Naive thymus-derived CD8-positive, alpha-beta T cell (primary cell): ENCODE data around the gene MAP3K5. TPM values are rescaled to one million over a fixed set of nuclear protein-coding genes. Genes with fewer than 3 reads are reported as not detected.
"Not testable (repeated sequence)": the region's sequence is repeated elsewhere in the genome, so short reads cannot be mapped to it uniquely, and the experiment has no call there.

Experiments
- ATAC-seq, 2 donors: fragments of 150-1000 bp; cut with Tn5 transposase in 1 of 2; sonication (Bioruptor Pico), chemical (Tn5 transposase) in 1 of 2; 1 replicate in 1 of 2; 2 replicates in 1 of 2; pipeline ENCODE4 v1.10.0; 2021; ENCODE audit warnings: mild to moderate bottlenecking in 2 of 2, moderate library complexity in 2 of 2
- POLR2A ChIA-PET: fragments of 350-600 bp; sonication (Branson Sonifier 250); formaldehyde crosslinking; loops from one replicate; lab custom pipeline; 2021; ENCODE audit warnings: antibody characterized with exemption; lab: Charles Lee
- DNase-seq, 10 donors: peaks; one replicate each; pipeline versions ENCODE4 v3.0.0 to v3.0.0-alpha.2; 2020 to 2022
- H3K27ac Mint-ChIP-seq, 10 donors: one replicate each; pipeline ENCODE4 v1.8.0; 2020 to 2022; ENCODE audit warnings: mild to moderate bottlenecking in 10 of 10, mixed read lengths in 10 of 10, moderate library complexity in 4 of 10, inconsistent platforms in 1 of 10
- H3K27me3 Mint-ChIP-seq, 5 donors: one replicate each; pipeline ENCODE4 v1.8.0; 2021 to 2022; ENCODE audit warnings: mixed read lengths in 5 of 5
- H3K36me3 Mint-ChIP-seq, 3 donors: one replicate each; pipeline ENCODE4 v1.8.0; 2020 to 2022; ENCODE audit warnings: mixed read lengths in 3 of 3, mild to moderate bottlenecking in 2 of 3, inconsistent platforms in 1 of 3
- H3K4me1 Mint-ChIP-seq, 4 donors: one replicate each; pipeline ENCODE4 v1.8.0; 2021 to 2022; ENCODE audit warnings: mixed read lengths in 4 of 4
- H3K4me3 Mint-ChIP-seq, 10 donors: one replicate each; pipeline ENCODE4 v1.8.0; 2020 to 2022; ENCODE audit warnings: mild to moderate bottlenecking in 10 of 10, mixed read lengths in 10 of 10, moderate library complexity in 6 of 10, inconsistent platforms in 1 of 10
- H3K9me3 Mint-ChIP-seq, 9 donors: one replicate each; pipeline ENCODE4 v1.8.0; 2020 to 2022; ENCODE audit warnings: mixed read lengths in 9 of 9, mild to moderate bottlenecking in 3 of 9, inconsistent platforms in 1 of 9, moderate library complexity in 1 of 9
- polyA plus RNA-seq, 3 donors: library from polyadenylated mRNA; unstranded; fragments of 300-500 nt; fragmentation: Illumina TruSeq; gene quantifications; one replicate each; pipeline ENCODE4 v1.2.3, GENCODE V29; 2021
- total RNA-seq, 8 experiments: library from RNA in 2 of 8; stranded (reverse) in 2 of 8; gene quantifications; one replicate each; pipeline ENCODE4 v1.2.3 and lab custom pipeline; 2021 to 2026

MAP3K5 gene
- 1 to 10 TPM; 7.7 to 8.7 TPM for total RNA-seq
- 1 to 10 TPM; 3.0 to 4.5 (median 3.1) TPM for polyA plus RNA-seq
- 20.3 to 35.9 (median 22.9) reads per million in 6 experiments for total RNA-seq (lab: John Stamatoyannopoulos, UW)

- ATAC-seq (peak; percentile 79 to 81), DNase-seq (peak; percentile 87 to 97 (median 94))
- peak within 1 kb of the TSS; percentile 89 to 99 (median 92) for H3K4me3 Mint-ChIP-seq
- peaks cover 17 to 40% (median 38%) of the 10 kb centered on the region in 4 donors for H3K4me1 Mint-ChIP-seq
- H3K9me3 Mint-ChIP-seq, result no peaks in the 10 kb centered on the region
- H3K27ac Mint-ChIP-seq, result peak within 1 kb of the TSS; percentile 86 to 98 (median 96)
- no peaks in the 10 kb centered on the region for H3K36me3 Mint-ChIP-seq
- H3K27me3 Mint-ChIP-seq, result peaks cover 0 to 2% (median 0%) of the 10 kb centered on the region in 5 donors
- POLR2A ChIA-PET, result interaction anchor here (0.6 to 3.7 kb wide), 22 partner anchors 9 to 941 kb away, joined by 3 to 49 read pairs (median 5); partner anchors contain the start of genes BCLAF1, PDE7B and PEX7
These were observed at the start of gene MAP3K5 for GRCh38 chr6:136792410-136793262. MAP3K5 (minus strand) TSS chr6:136792477; CDS start chr6:136792157, 320 bp downstream.

- H3K4me3 Mint-ChIP-seq, result no peak overlapping the region
- peaks cover 0 to 5% (median 3%) of the 10 kb centered on the region in 4 donors for H3K4me1 Mint-ChIP-seq
- H3K9me3 Mint-ChIP-seq, result no peaks in the 10 kb centered on the region
- ATAC-seq (no peak), DNase-seq (no peak)
- peaks cover 0 to 44% (median 11%) of the 10 kb centered on the region in 3 donors for H3K36me3 Mint-ChIP-seq
- POLR2A ChIA-PET, result no interaction called here
- no peak overlapping the region for H3K27ac Mint-ChIP-seq
- H3K27me3 Mint-ChIP-seq, result no peaks in the 10 kb centered on the region
These were observed 48.2 kb upstream of the MAP3K5 start for GRCh38 chr6:136840276-136841001.

GRCh38 chr6:136831873-136832562, 39.7 kb upstream of the MAP3K5 start:
- H3K36me3 Mint-ChIP-seq, result peaks cover 34 to 77% (median 54%) of the 10 kb centered on the region in 3 donors
- H3K4me3 Mint-ChIP-seq, result no peak overlapping the region
- POLR2A ChIA-PET, result interaction anchor here (0.6 kb wide), 1 partner anchor 23 kb away, joined by 6 read pairs; no protein-coding TSS in a partner anchor
- peaks cover 5 to 9% (median 6%) of the 10 kb centered on the region in 4 donors for H3K4me1 Mint-ChIP-seq
- H3K27ac Mint-ChIP-seq, result no peak overlapping the region
- H3K9me3 Mint-ChIP-seq, result peaks cover 0 to 24% (median 15%) of the 10 kb centered on the region in 9 donors
- no peaks in the 10 kb centered on the region for H3K27me3 Mint-ChIP-seq
- ATAC-seq (no peak), DNase-seq (no peak)

DNA sequence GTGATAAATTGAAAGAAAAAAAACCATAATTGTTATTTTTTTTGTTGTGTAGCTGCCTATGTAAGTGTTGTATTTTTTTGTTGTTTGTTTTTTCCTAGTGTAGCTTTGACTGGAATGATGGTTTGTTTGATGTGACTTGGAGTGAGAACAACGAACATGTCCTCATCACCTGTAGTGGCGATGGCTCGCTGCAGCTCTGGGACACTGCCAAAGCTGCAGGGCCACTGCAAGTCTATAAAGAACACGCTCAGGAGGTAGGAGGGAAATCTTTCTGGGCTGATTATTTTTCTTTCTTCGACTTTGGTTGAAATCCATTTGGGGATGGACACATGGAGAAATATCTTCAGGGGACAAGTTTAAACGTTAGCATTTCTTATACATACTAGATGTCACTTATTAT, 33.9 kb upstream of the MAP3K5 start:
- ATAC-seq (no peak), DNase-seq (no peak)
- POLR2A ChIA-PET, result interaction anchor here (1.0 kb wide), 1 partner anchor 34 kb away, joined by 4 read pairs; the partner anchor contains the start of gene MAP3K5
- Mint-ChIP-seq H3K27ac (no peak overlapping the region), H3K4me3 (peak overlapping the region in 1 of 10 donors; percentile 24), H3K9me3 (peaks cover 0 to 7% (median 4%) of the 10 kb centered on the region in 9 donors), H3K27me3 (no peaks in the 10 kb centered on the region), H3K36me3 (peaks cover 24 to 48% (median 41%) of the 10 kb centered on the region in 3 donors), H3K4me1 (peaks cover 12 to 49% (median 39%) of the 10 kb centered on the region in 4 donors)

DNA sequence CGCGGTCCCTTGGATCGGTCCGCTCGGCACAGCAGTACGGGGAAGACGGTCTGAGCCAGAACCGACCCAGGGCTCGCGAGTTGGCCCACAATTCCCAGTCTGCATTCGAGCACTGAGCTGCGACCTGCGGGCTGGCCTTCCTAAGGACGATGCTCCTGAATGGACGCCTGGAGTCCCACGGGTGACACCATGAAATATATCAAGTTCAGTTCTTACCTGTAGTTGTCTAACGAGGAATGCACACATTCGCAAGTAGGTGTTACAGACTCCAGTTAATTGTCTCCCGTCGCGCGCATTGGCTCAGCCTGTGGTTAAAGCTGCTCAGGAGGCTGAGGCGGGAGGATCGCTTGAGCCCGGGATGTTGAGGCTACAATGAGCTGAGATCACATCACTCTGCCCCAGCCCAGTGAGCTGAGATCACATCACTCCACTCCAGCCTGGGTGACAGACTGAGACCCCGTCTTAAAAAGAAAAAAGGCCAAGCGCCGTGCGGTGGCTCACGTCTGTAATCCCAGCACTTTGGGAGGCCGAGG, 30.9 kb upstream of the MAP3K5 start:
- POLR2A ChIA-PET, result interaction anchor here (1.3 to 2.5 kb wide), 5 partner anchors 29 to 533 kb away, joined by 5 to 35 read pairs (median 6); partner anchors contain the start of genes BCLAF1 and MAP3K5
- H3K4me1 Mint-ChIP-seq, result peaks cover 14 to 51% (median 37%) of the 10 kb centered on the region in 4 donors
- no peaks in the 10 kb centered on the region for H3K9me3 Mint-ChIP-seq
- ATAC-seq (no peak), DNase-seq (peak in 2 of 10 donors; percentile 3 to 5)
- H3K4me3 Mint-ChIP-seq, result peak overlapping the region; percentile 86 to 95 (median 91)
- peak overlapping the region; percentile 61 to 96 (median 88) for H3K27ac Mint-ChIP-seq
- peaks cover 11 to 22% (median 16%) of the 10 kb centered on the region in 3 donors for H3K36me3 Mint-ChIP-seq
- H3K27me3 Mint-ChIP-seq, result no peaks in the 10 kb centered on the region

GRCh38 chr6:136822376-136823127, 30.3 kb upstream of the MAP3K5 start, which contains the start of gene PEX7:
PEX7 (plus strand) TSS chr6:136822592; CDS start chr6:136822666, 74 bp downstream.
- no peaks in the 10 kb centered on the region for H3K9me3 Mint-ChIP-seq
- POLR2A ChIA-PET, result interaction anchor here (0.6 to 2.5 kb wide), 7 partner anchors 28 to 533 kb away, joined by 3 to 35 read pairs (median 5); partner anchors contain the start of genes BCLAF1 and MAP3K5
- DNase-seq, result peak; percentile 76 to 96 (median 88)
- peaks cover 14 to 51% (median 35%) of the 10 kb centered on the region in 4 donors for H3K4me1 Mint-ChIP-seq
- peak within 1 kb of the TSS; percentile 88 to 99 (median 94) for H3K4me3 Mint-ChIP-seq
- H3K27me3 Mint-ChIP-seq, result peaks cover 0 to 3% (median under 1%) of the 10 kb centered on the region in 5 donors
- peak within 1 kb of the TSS; percentile 90 to 100 (median 97) for H3K27ac Mint-ChIP-seq
- H3K36me3 Mint-ChIP-seq, result peaks cover 11 to 19% (median 14%) of the 10 kb centered on the region in 3 donors
- peak; percentile 92 to 94 for ATAC-seq

DNA sequence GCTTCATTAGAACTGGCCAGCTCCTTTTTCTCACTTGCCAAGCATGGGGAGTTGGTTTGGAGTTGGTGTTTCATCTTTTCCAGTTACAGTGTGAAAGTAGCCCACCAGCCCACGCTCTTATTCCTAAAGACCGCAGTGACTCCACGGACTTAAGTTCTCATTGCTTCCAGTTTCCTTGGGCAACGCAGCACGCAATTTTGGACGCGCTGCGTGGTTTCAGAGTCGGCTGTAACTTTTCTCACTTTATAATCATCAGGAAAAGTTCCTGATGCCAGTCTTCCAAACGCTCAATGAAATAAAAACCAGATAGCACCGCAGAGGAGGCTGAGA, 29.7 kb upstream of the MAP3K5 start:
- Mint-ChIP-seq H3K4me1 (peaks cover 14 to 46% (median 34%) of the 10 kb centered on the region in 4 donors), H3K36me3 (peaks cover 10 to 14% (median 12%) of the 10 kb centered on the region in 3 donors), H3K27me3 (peaks cover 0 to 6% (median 3%) of the 10 kb centered on the region in 5 donors), H3K27ac (peak overlapping the region; percentile 90 to 100 (median 97)), H3K9me3 (no peaks in the 10 kb centered on the region), H3K4me3 (peak overlapping the region; percentile 88 to 99 (median 94))
- ATAC-seq (peak in 1 of 2 donors; percentile 1), DNase-seq (no peak)
- POLR2A ChIA-PET, result interaction anchor here (0.6 to 2.5 kb wide), 7 partner anchors 27 to 532 kb away, joined by 3 to 35 read pairs (median 5); partner anchors contain the start of genes BCLAF1 and MAP3K5

- POLR2A ChIA-PET, result no interaction called here
- Mint-ChIP-seq H3K9me3 (peaks cover 0 to 1% (median 0%) of the 10 kb centered on the region in 9 donors), H3K4me3 (peak overlapping the region in 1 of 10 donors; percentile 18), H3K36me3 (peaks cover 0 to 3% (median under 1%) of the 10 kb centered on the region in 3 donors), H3K4me1 (peaks cover 10 to 35% (median 29%) of the 10 kb centered on the region in 4 donors), H3K27ac (peak overlapping the region in 1 of 10 donors; percentile 1), H3K27me3 (peaks cover 0 to 6% (median 4%) of the 10 kb centered on the region in 5 donors)
- DNase-seq, result no peak
- no peak for ATAC-seq
These were observed 28.3 kb upstream of the MAP3K5 start for GRCh38 chr6:136820561-136820960.

- POLR2A ChIA-PET, result no interaction called here
- Mint-ChIP-seq H3K27ac (no peak overlapping the region), H3K9me3 (peaks cover 0 to 2% (median 0%) of the 10 kb centered on the region in 9 donors), H3K4me3 (no peak overlapping the region), H3K27me3 (peaks cover 0 to 6% (median 4%) of the 10 kb centered on the region in 5 donors), H3K4me1 (peaks cover 5 to 6% (median 6%) of the 10 kb centered on the region in 4 donors), H3K36me3 (peaks cover 0 to 1% (median 0%) of the 10 kb centered on the region in 3 donors)
- DNase-seq (no peak), ATAC-seq (no peak)
These were observed 24.4 kb upstream of the MAP3K5 start for GRCh38 chr6:136816656-136817055.

- H3K27me3 Mint-ChIP-seq, DNase-seq, H3K4me1 Mint-ChIP-seq, POLR2A ChIA-PET, H3K36me3 Mint-ChIP-seq, ATAC-seq, H3K4me3 Mint-ChIP-seq, H3K27ac Mint-ChIP-seq, H3K9me3 Mint-ChIP-seq: not testable (repeated sequence)
These were observed 23.3 kb upstream of the MAP3K5 start for GRCh38 chr6:136815608-136816007.
